ENCODE data around the gene EFCAB5.

GRCh38 chr17:30005709-30006320 lies 64.4 kb downstream of the EFCAB5 start:
- TF ChIP-seq CTCF (IDR thresholded peaks at IDR 0.05; ENCODE audit: borderline replicate concordance, extremely low read depth, low read length, poor library complexity, severe bottlenecking) = no peak
- no peak for TF ChIP-seq EZH2 (IDR thresholded peaks at IDR 0.05; ENCODE audit: borderline replicate concordance, low read depth, low read length, severe bottlenecking)

All from DND-41 (cell line).